ENCODE measurements around the gene SLC25A51.

DNA sequence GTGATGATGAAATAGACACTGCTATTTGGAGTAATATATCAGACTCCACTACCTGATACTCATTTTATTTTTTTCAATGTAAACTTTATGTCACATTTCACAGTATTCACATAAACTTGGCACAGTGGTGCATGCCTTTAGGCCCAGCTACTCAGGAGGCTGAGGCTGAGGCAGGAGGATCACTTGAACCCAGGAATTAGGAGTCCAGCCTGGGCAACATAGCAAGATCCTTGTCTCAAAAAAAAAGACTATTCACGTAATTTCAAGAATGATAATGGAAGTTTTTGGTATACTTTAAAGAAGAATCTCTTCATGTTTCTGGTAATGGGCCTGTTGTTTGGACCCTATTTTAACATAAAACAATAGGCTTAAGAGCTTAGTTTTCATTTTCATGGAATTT lies 47.4 kb downstream of the SLC25A51 start:
- TF ChIP-seq, protein P1, sequence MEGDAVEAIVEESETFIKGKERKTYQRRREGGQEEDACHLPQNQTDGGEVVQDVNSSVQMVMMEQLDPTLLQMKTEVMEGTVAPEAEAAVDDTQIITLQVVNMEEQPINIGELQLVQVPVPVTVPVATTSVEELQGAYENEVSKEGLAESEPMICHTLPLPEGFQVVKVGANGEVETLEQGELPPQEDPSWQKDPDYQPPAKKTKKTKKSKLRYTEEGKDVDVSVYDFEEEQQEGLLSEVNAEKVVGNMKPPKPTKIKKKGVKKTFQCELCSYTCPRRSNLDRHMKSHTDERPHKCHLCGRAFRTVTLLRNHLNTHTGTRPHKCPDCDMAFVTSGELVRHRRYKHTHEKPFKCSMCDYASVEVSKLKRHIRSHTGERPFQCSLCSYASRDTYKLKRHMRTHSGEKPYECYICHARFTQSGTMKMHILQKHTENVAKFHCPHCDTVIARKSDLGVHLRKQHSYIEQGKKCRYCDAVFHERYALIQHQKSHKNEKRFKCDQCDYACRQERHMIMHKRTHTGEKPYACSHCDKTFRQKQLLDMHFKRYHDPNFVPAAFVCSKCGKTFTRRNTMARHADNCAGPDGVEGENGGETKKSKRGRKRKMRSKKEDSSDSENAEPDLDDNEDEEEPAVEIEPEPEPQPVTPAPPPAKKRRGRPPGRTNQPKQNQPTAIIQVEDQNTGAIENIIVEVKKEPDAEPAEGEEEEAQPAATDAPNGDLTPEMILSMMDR (conservative IDR thresholded peaks at IDR 0.05; ENCODE audit: low read depth in 2 of 2) = no peak
- TF ChIP-seq, protein P2, sequence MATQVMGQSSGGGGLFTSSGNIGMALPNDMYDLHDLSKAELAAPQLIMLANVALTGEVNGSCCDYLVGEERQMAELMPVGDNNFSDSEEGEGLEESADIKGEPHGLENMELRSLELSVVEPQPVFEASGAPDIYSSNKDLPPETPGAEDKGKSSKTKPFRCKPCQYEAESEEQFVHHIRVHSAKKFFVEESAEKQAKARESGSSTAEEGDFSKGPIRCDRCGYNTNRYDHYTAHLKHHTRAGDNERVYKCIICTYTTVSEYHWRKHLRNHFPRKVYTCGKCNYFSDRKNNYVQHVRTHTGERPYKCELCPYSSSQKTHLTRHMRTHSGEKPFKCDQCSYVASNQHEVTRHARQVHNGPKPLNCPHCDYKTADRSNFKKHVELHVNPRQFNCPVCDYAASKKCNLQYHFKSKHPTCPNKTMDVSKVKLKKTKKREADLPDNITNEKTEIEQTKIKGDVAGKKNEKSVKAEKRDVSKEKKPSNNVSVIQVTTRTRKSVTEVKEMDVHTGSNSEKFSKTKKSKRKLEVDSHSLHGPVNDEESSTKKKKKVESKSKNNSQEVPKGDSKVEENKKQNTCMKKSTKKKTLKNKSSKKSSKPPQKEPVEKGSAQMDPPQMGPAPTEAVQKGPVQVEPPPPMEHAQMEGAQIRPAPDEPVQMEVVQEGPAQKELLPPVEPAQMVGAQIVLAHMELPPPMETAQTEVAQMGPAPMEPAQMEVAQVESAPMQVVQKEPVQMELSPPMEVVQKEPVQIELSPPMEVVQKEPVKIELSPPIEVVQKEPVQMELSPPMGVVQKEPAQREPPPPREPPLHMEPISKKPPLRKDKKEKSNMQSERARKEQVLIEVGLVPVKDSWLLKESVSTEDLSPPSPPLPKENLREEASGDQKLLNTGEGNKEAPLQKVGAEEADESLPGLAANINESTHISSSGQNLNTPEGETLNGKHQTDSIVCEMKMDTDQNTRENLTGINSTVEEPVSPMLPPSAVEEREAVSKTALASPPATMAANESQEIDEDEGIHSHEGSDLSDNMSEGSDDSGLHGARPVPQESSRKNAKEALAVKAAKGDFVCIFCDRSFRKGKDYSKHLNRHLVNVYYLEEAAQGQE (IDR thresholded peaks at IDR 0.05; ENCODE audit: unreplicated experiment) = no peak

Data from GM23338 (cell line).